ENCODE results near the gene FYN.

Gene FYN

DNA sequence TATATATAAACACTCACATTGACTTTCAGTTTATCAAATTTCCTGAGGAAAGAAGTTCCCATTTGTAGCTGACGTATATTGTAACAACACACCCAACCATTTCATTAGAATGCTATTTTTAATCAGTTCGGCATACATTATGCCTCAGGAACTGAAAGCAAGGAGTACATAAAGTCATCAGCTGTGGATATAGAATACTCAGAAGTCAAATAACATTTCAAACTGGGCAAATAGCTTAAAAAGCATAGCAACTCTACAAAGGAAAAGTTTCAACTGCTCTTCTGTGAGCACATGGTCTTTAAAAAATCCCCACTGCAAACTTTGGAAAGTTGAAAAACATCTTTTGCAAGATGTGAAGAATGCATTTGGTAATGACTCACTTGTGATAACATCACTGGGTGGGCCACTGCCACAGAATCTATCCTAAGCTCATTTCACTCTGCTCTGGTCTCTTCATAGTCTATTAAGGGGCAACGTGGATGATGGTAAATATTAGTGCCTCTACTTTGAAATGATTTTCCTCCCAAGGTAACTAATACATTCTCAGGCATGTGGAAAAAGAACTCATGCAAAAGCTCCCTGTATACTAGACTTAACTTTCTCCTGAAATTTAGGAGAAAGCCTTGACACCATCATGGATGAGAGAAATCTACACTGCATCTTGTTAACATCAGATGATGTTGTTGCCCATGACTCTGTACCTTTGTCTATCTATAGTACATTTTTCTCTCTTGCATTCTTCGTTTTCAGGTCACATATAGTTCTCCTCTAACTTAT, 49.2 kb downstream of the FYN start:
- no peaks in the 10 kb centered on the region for H3K36me3 ChIP-seq (ENCODE audit: insufficient read depth, low read length)
- no peak overlapping the region for H3K9ac ChIP-seq (ENCODE audit: low read depth, low read length)
- no peaks in the 10 kb centered on the region for H3K4me1 ChIP-seq (ENCODE audit: insufficient read depth, low read length)
- no peaks in the 10 kb centered on the region; the same call in 1 of the 2 replicates for H3K9me3 ChIP-seq (ENCODE audit: control insufficient read depth, insufficient read depth, low read length)

DNA sequence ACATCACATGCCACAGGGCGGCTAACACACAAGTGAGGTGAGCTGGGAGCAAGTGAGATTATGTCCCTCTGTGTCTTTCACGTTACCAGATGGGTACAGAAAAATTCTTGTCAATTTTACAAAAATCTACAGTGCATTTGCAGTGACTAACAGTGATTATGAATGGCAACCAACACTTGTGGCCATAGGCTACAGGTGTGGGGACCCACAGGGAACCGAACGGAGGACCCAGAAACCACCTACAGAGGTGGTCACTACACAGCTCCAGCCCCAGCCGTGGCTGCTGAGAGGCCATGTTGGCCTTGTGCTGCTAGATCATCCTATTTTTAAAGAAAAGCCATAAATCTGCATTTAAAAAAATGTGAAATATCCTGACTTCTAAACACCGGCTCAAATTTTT, 50.2 kb downstream of the FYN start:
- Histone ChIP-seq H3K4me1 (ENCODE audit: insufficient read depth, low read length) (no peaks in the 10 kb centered on the region), H3K36me3 (ENCODE audit: insufficient read depth, low read length) (no peaks in the 10 kb centered on the region), H3K9me3 (ENCODE audit: control insufficient read depth, insufficient read depth, low read length) (no peaks in the 10 kb centered on the region; the same call in 1 of the 2 replicates), H3K9ac (ENCODE audit: low read depth, low read length) (no peak overlapping the region)

DNA sequence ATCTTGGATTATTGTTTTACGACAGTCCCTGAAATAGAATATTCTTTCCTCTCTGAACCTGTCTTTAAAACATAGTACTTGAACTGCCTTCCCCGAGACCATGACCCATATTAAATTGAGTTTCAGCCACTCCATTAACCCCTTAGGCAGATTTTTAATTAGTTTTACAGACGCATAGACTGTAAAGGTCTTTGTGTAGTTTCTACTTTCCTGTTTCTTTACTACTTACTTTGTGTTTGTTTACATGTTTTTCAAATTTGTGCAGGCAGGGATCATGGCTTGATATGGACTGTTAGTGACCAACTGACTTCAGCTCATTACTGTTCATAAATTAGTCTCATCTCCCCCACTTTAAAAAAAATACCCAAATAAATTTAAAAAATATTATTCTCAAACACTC, 53.8 kb downstream of the FYN start:
- Histone ChIP-seq H3K36me3 (ENCODE audit: insufficient read depth, low read length) (no peaks in the 10 kb centered on the region), H3K4me1 (ENCODE audit: insufficient read depth, low read length) (no peaks in the 10 kb centered on the region), H3K9me3 (ENCODE audit: control insufficient read depth, insufficient read depth, low read length) (no peaks in the 10 kb centered on the region; the same call in 1 of the 2 replicates), H3K9ac (ENCODE audit: low read depth, low read length) (no peak overlapping the region)

DNA sequence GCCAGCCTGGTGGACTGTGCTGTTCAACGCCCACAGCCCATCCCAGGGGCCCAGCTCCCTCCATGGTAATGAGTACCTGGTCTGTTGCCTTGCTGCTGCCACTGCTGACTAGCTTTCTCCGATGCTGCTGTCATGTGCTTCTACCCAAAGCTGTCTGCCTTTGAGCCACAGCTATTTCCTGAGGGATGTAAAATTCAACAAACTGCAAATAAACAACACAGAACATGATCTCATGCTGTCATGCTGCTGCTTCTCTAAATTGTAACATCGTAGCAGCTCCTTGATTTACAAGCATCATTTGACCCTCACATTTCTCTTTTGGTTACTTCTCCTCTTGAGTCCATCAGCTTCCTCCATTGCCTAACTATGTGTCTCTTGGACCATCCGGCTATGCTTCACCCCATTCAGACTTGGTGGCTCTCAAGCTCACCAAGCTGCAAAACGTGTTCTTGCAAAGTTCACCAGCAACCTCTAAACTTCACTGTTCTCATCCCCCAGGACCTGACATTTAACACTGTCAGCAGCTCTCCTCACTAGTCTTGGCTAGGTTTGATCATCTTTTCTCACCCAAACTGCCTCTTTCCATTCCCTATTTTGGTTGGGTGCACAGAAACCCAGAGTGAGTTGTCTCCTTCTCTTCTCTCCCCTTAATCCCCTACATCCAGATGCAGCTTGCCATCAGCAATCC, 54.6 kb downstream of the FYN start:
- Histone ChIP-seq H3K36me3 (ENCODE audit: insufficient read depth, low read length) (no peaks in the 10 kb centered on the region), H3K4me1 (ENCODE audit: insufficient read depth, low read length) (no peaks in the 10 kb centered on the region), H3K9me3 (ENCODE audit: control insufficient read depth, insufficient read depth, low read length) (no peaks in the 10 kb centered on the region; the same call in 1 of the 2 replicates), H3K9ac (ENCODE audit: low read depth, low read length) (no peak overlapping the region)

DNA sequence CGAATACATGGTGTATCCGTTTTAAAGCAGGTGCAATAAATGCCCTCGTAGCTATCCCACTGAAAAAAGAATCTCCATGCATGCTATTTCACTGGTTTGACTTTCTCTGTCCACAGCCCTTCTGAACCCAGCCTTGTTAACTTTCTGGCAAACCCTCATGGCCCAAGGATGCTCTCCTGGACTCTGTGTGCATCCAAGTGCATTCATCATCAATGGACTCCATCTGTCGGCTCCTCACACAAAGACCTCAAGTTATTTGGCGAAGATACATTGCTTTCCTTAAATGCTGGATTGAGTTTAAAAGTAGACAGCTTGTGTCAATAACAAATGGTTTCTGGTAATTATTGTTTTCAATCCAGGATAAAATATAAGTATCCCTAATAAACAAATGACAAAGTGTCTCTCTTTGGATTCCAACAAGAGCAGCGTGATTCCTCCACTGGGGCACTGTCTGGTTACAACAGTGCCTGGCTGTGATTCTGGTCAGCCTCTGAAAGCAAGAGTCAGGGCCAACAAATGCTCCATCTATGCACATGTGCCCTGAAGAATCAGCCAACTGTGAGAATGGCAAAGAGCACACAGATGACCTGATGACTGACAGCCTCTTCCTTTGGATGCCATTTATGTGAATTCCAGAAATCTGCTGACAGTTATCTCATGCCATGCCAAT, 55.7 kb downstream of the FYN start:
- Histone ChIP-seq H3K9ac (ENCODE audit: low read depth, low read length) (no peak overlapping the region), H3K36me3 (ENCODE audit: insufficient read depth, low read length) (no peaks in the 10 kb centered on the region), H3K4me1 (ENCODE audit: insufficient read depth, low read length) (no peaks in the 10 kb centered on the region), H3K9me3 (ENCODE audit: control insufficient read depth, insufficient read depth, low read length) (no peaks in the 10 kb centered on the region; the same call in 1 of the 2 replicates)

DNA sequence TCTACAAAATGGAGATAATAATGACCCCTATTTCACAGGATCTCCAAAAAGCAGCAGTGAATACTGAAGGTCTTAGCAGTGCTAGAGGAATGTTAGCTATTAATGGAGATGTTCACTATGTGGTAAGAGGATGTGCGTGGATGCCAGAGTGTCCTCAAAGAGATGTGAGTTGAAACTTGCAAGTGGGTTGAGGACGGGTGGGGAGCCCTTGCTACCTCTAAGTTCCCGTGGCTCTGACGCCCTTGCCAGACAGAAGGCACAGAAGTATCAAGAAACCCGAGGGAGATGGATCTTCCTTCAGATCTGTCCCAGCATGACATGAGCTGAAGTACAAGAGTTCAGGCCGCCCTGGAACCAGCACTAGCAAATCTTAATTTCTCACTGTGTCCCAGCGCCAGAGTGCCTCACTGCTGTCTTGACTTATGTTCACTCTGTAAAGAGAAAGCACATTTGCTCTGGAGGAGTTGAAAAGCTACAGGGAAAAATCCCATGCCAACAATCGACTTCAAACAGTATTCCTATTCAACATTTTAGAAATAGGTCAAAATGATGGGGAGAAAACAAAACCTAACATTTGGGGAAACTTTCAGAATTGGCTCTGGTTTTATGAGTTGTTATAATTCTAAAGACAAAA, 59.5 kb downstream of the FYN start:
- no peaks in the 10 kb centered on the region for H3K36me3 ChIP-seq (ENCODE audit: insufficient read depth, low read length)
- H3K4me1 ChIP-seq (ENCODE audit: insufficient read depth, low read length): peaks cover 12% of the 10 kb centered on the region
- no peak overlapping the region for H3K9ac ChIP-seq (ENCODE audit: low read depth, low read length)
- no peaks in the 10 kb centered on the region for H3K9me3 ChIP-seq (ENCODE audit: control insufficient read depth, insufficient read depth, low read length)

DNA sequence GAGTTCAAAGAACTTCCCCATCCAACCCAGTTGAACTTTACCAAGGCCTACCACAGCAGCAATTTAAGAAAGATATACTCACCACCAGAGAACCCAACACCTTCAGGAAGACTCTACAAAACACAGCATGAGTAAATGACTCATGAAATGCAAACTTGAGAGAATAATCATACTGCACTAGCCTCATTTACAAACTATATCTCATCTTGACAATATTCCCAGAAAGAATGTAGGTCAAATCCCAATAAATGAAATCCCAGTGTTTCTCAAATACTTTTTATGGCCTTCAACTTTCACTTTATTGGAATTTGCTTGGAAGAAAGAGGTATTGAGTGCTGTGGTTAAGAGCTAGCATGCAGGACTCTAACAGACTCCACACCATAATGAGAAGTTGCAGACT, 60.0 kb downstream of the FYN start:
- Histone ChIP-seq H3K9ac (ENCODE audit: low read depth, low read length) (no peak overlapping the region), H3K4me1 (ENCODE audit: insufficient read depth, low read length) (peaks cover 12% of the 10 kb centered on the region), H3K9me3 (ENCODE audit: control insufficient read depth, insufficient read depth, low read length) (no peaks in the 10 kb centered on the region), H3K36me3 (ENCODE audit: insufficient read depth, low read length) (no peaks in the 10 kb centered on the region)

DNA sequence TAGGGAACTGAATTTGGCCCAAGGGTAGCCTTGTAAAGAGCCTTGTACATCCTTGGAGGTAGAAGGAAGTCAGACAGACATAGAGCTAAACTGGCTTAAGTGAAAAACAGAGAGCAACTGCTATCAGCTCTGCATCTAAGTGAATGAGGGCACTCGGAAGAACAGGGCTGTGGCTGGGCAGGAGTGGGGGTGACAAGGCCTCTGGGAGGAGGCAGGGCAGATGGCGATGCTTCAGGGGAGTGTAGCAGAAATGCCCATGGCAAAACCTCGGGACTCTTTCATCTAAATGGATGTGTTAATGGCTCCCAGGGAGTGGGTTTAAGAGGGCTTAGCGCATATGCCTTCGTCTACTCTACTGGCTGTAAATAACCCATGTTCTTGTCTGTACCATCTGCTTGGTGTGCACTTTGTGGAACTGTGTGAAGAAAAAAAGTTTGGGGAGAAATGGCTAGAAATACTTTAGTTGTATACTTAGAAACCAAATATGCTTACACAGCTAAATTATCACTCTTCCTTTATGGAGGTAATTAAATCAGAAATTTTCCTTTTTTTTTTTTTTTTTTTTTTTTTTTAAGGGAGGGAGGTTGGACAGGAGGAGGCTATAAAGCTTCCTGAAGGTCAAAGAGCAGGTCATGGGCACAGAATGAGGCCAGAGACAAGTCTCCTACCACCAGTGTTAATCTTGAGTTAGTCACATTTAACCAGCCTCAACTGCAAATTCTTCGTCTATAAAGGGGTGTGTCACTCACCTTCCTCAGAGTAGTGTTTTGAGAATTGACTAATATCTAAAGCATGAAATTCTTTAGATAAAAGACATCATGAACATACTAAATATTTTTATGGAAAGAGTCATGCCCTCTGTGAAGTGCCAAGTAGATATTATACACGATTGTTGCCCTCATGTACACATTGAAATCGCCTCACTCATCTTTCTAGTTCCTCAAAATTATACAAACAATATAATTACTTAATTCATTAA, 60.9 kb downstream of the FYN start:
- H3K4me1 ChIP-seq (ENCODE audit: insufficient read depth, low read length): peaks cover 12% of the 10 kb centered on the region
- H3K9me3 ChIP-seq (ENCODE audit: control insufficient read depth, insufficient read depth, low read length): no peaks in the 10 kb centered on the region
- no peak overlapping the region for H3K9ac ChIP-seq (ENCODE audit: low read depth, low read length)
- H3K36me3 ChIP-seq (ENCODE audit: insufficient read depth, low read length): no peaks in the 10 kb centered on the region

DNA sequence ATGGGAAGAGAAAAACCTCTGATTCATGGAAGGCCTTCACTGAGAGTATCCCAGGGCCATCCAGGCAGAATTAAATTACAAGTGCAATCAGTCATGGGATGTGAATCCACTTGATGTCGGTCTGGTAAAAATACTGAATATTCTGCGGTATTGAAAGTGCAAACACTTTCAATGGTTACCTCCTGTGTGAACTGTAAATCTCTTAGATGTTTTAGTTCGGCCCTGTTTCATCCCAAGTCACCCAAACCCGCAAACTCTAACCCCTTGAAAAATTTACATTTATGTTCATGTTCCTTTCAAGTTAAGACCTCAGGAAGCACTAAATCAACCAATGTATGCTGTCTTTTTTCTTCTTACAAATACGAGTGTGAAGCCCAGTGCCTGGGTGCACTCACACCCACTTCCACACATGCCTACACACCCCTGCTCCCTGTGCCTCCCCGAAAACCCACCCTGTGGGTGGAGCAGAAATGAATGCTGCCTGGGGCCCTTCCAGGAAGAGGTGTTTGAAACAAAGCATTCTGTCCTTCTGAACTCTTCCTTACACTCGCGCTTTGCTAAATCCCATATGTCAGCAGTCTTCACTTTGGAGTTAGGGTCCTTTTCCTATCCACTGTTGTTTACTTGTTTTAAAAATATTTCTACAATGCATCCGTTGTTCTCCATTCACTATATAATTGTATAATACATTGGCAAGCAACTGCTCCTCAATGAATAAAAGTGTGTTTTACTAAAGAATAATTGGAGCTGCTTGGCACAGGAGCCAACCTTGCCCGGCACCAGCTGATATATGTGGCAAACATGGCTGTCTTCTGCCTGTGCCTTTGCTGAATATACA, 62.7 kb downstream of the FYN start:
- Histone ChIP-seq H3K36me3 (ENCODE audit: insufficient read depth, low read length) (no peaks in the 10 kb centered on the region), H3K9ac (ENCODE audit: low read depth, low read length) (no peak overlapping the region), H3K4me1 (ENCODE audit: insufficient read depth, low read length) (peaks cover 20% of the 10 kb centered on the region)

DNA sequence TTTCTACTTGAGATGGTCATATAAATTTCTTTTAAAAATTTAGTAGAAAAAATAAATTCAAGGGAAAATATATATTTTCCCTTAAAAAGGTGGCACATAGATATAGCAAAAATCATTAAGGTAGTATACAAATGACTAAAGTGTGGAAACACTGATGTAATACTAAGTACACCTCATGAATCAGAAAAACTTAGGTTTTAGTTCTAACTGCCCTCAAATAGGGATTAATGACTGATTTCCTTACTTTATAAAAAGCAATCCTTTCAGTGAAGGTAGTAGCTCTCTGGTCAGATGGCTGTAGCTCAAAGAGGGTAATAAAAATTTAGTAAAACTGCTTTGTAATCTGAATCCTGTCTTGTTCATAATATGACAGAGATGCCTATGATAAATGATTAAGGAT, 63.5 kb downstream of the FYN start:
- H3K9ac ChIP-seq (ENCODE audit: low read depth, low read length): no peak overlapping the region
- H3K9me3 ChIP-seq (ENCODE audit: control insufficient read depth, insufficient read depth, low read length): no peaks in the 10 kb centered on the region
- peaks cover 22% of the 10 kb centered on the region for H3K4me1 ChIP-seq (ENCODE audit: insufficient read depth, low read length)
- no peaks in the 10 kb centered on the region for H3K36me3 ChIP-seq (ENCODE audit: insufficient read depth, low read length)

More for the DNA sequence above, 62.7 kb downstream of the FYN start:
- H3K9me3 ChIP-seq (ENCODE audit: control insufficient read depth, insufficient read depth, low read length): no peaks in the 10 kb centered on the region

DNA sequence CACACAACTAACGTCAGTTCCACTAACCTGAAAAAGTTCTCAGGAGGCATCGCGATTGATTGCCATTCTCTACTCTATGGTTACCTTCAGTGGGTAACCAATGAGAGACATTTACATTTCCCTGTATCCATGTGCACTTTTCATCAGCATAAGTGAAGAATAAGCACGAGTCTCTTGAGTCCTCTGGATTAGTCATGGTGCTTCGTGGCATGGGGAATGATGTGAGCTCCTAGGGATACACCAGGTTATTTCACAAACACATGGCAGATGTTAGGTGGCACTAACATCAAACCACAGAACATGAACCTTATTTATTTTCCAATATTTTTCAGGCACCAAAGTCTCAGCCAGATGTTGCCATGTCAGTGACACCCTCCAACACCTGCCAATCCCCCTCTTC, 64.0 kb downstream of the FYN start:
- Histone ChIP-seq H3K36me3 (ENCODE audit: insufficient read depth, low read length) (no peaks in the 10 kb centered on the region), H3K4me1 (ENCODE audit: insufficient read depth, low read length) (peaks cover 22% of the 10 kb centered on the region), H3K9me3 (ENCODE audit: control insufficient read depth, insufficient read depth, low read length) (no peaks in the 10 kb centered on the region), H3K9ac (ENCODE audit: low read depth, low read length) (no peak overlapping the region)

DNA sequence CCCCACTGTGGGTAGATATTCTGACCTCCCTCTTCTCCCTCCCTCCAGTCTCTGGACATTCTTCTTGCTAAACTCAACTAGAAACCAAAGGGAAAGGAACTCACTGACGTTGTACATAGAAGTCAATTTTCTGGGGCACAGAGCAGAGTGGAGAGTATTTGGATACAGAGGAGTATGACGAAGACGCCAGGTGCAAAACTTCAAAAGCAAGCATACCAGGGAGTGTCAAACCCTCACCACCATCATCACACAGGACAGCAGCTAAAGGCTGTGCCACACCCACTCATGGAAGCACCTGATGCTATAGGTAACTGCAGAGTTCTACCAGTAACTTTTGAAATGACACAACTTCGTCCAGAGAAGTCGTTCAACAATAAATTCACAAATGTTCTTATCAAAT, 64.8 kb downstream of the FYN start:
- Histone ChIP-seq H3K36me3 (ENCODE audit: insufficient read depth, low read length) (no peaks in the 10 kb centered on the region), H3K4me1 (ENCODE audit: insufficient read depth, low read length) (peaks cover 22% of the 10 kb centered on the region), H3K9ac (ENCODE audit: low read depth, low read length) (no peak overlapping the region), H3K9me3 (ENCODE audit: control insufficient read depth, insufficient read depth, low read length) (no peaks in the 10 kb centered on the region)

Measured in ES-I3 (cell line).